Calu3 (cell line): ENCODE measurements around the gene NR1H4. TPM values are rescaled to one million over a fixed set of nuclear protein-coding genes. Genes with fewer than 3 reads are reported as not detected.
A peak's percentile ranks its signal among the peaks of the same experiment; 100 is the strongest.

Experiments used
- BruUV-seq: library from RNA; stranded (reverse); fragments of 400-500 nt; replicated peaks from 2 replicates; lab custom pipeline; 2021; lab: Mats Ljungman, UMichigan
- CTCF ChIA-PET: fragments of 300-600 bp; sonication (Branson Sonifier 250); formaldehyde crosslinking; loops from one replicate; lab custom pipeline; 2022; ENCODE audit warnings: antibody characterized with exemption; lab: Charles Lee
- DNase-seq: peaks from one replicate; pipeline ENCODE4 v3.0.0; 2022
- H3K27ac Mint-ChIP-seq: one replicate; pipeline ENCODE4 v1.8.0; 2022; ENCODE audit warnings: mixed read lengths; ENCODE audit not compliant: unreplicated experiment
- H3K27me3 Mint-ChIP-seq: one replicate; pipeline ENCODE4 v1.8.0; 2022; ENCODE audit warnings: mixed read lengths; ENCODE audit not compliant: unreplicated experiment
- H3K36me3 Mint-ChIP-seq: one replicate; pipeline ENCODE4 v1.8.0; 2022; ENCODE audit warnings: mild to moderate bottlenecking, moderate library complexity, mixed read lengths; ENCODE audit not compliant: insufficient read depth, unreplicated experiment
- H3K4me1 Mint-ChIP-seq: one replicate; pipeline ENCODE4 v1.8.0; 2022; ENCODE audit warnings: mild to moderate bottlenecking, low read depth, mixed read lengths; ENCODE audit not compliant: unreplicated experiment
- H3K4me3 Mint-ChIP-seq: one replicate; pipeline ENCODE4 v1.8.0; 2022; ENCODE audit warnings: mild to moderate bottlenecking, low read depth, moderate library complexity, mixed read lengths; ENCODE audit not compliant: unreplicated experiment
- H3K9me3 Mint-ChIP-seq: one replicate; pipeline ENCODE4 v1.8.0; 2022; ENCODE audit warnings: low read depth, mixed read lengths; ENCODE audit not compliant: unreplicated experiment
- intact Hi-C: fragments of 100-400 bp; cut with micrococcal nuclease; formaldehyde crosslinking; loops from one replicate; pipeline ENCODE4 v1.10.0; 2022; ENCODE audit not compliant: unreplicated experiment
- total RNA-seq: library from RNA; stranded (reverse); gene quantifications from 2 replicates; pipeline ENCODE4 v1.2.3, GENCODE V29; 2022
- TF ChIP-seq, protein P1 (sequence below): fragments of 200-600 bp; IDR thresholded peaks from one replicate; pipeline ENCODE4 v1.8.0; 2022; ENCODE audit warnings: antibody characterized with exemption; ENCODE audit not compliant: unreplicated experiment

Gene NR1H4
- total RNA-seq, 1 experiment from 2014 or later = 5.2 TPM

DNA sequence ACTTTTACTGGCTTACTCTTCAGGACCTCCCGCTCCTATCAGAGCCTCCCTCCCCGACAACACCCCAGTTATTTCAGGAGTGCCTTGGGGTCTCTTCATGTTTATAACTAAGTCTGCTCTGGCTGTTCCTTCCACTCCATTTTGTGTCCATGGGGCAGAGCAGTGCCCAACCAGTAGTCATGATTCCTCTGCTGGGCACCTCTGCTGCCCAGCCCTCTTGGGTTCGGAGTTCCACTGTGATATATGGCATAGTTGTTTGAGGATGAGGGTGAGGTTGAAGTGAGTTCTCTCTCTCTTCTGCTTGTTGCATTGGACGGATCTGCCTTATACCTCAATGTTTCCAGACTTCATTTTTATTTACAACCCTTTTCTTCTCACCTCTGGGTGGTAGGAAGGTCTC, 17.4 kb downstream of the NR1H4 start:
- H3K4me3 Mint-ChIP-seq = no peak overlapping the region
- peaks cover 28% of the 10 kb centered on the region for H3K4me1 Mint-ChIP-seq
- CTCF ChIA-PET = no interaction called here
- no peak for DNase-seq
- TF ChIP-seq, protein P1, sequence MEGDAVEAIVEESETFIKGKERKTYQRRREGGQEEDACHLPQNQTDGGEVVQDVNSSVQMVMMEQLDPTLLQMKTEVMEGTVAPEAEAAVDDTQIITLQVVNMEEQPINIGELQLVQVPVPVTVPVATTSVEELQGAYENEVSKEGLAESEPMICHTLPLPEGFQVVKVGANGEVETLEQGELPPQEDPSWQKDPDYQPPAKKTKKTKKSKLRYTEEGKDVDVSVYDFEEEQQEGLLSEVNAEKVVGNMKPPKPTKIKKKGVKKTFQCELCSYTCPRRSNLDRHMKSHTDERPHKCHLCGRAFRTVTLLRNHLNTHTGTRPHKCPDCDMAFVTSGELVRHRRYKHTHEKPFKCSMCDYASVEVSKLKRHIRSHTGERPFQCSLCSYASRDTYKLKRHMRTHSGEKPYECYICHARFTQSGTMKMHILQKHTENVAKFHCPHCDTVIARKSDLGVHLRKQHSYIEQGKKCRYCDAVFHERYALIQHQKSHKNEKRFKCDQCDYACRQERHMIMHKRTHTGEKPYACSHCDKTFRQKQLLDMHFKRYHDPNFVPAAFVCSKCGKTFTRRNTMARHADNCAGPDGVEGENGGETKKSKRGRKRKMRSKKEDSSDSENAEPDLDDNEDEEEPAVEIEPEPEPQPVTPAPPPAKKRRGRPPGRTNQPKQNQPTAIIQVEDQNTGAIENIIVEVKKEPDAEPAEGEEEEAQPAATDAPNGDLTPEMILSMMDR = no peak
- H3K9me3 Mint-ChIP-seq = no peaks in the 10 kb centered on the region
- no peaks in the 10 kb centered on the region for H3K27me3 Mint-ChIP-seq
- H3K27ac Mint-ChIP-seq = no peak overlapping the region
- no TSS peak for BruUV-seq
- H3K36me3 Mint-ChIP-seq = no peaks in the 10 kb centered on the region
- intact Hi-C loops = no loop called here

DNA sequence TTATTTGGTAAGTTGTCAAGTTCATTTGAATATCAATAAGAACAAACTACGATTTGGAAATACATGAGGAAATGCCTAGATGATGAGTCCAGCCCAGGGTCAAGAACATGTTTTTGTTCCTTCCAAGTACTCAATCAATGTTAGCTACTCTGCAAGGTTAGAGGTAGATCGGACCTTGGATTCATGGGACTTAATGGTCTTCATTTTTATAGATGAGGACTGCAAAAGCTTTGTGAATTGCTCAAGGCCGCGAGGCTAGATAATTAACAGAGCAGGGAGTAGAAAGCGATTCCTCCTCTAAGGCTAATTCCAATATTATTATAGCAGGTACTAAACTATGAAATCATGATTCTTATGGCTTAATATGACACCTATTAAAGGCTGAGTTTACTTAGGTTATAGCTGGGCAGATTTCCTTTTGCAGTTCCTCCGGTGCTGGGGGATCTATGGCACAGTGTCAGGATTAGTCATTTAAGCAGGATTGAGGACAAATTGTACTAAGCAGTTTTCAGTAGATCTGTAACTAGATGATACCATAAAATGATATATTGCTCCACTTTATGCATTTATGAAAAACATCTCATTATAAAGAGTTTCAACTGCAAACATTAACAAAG, 19.8 kb downstream of the NR1H4 start:
- TF ChIP-seq, protein P1 = no peak
- Mint-ChIP-seq H3K27me3 (no peaks in the 10 kb centered on the region), H3K4me3 (peak overlapping the region; percentile 9), H3K36me3 (no peaks in the 10 kb centered on the region), H3K4me1 (peaks cover 44% of the 10 kb centered on the region), H3K27ac (no peak overlapping the region), H3K9me3 (no peaks in the 10 kb centered on the region)
- DNase-seq = no peak
- no TSS peak for BruUV-seq
- CTCF ChIA-PET = interaction anchor here (0.9 kb wide), 1 partner anchor 9 kb away, joined by 4 read pairs; no protein-coding TSS in a partner anchor
- intact Hi-C loops = no loop called here

DNA sequence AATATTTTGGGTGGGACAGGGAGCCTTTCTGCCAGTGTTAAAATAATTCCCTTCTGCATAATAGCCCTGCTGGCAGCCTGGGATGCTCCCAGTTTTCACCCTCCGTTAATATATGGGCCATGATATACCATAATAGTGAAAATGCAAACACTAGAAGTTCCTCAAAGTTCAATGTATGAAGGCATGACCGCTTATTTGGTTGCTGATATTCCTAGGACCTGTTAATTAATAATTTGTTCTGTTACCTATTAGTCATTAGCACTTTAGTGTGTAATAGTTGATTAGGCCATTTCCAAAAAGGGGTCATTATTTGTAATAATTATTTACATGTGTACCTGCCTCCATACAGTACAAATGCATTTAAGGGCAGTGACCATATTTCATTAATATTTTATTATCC, 20.4 kb downstream of the NR1H4 start:
- Mint-ChIP-seq H3K4me3 (peak overlapping the region; percentile 9), H3K27me3 (no peaks in the 10 kb centered on the region), H3K9me3 (no peaks in the 10 kb centered on the region), H3K27ac (no peak overlapping the region), H3K36me3 (no peaks in the 10 kb centered on the region), H3K4me1 (peaks cover 48% of the 10 kb centered on the region)
- DNase-seq = no peak
- CTCF ChIA-PET = interaction anchor here (0.9 kb wide), 1 partner anchor 10 kb away, joined by 4 read pairs; no protein-coding TSS in a partner anchor
- intact Hi-C loops = no loop called here
- TF ChIP-seq, protein P1 = no peak
- no TSS peak for BruUV-seq

DNA sequence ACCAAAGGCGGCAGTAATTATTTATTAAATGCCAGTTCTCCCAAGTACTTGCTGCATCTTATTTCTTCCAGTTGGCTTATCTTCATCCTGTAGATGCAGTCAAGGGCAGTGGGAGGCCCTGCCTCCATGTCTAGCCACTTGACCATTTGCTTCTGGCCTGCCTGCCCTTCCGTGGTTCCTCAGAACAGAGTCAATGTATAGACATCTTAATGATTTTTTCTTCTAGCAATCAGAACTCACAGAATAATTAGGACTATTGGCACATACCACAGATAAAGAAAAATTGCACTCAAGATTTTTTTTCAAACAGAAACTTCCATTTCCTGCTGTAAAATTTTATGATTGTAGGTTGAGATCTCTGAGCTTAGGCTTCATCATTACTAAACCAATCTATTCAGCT, 20.9 kb downstream of the NR1H4 start:
- TF ChIP-seq, protein P1 = no peak
- Mint-ChIP-seq H3K36me3 (no peaks in the 10 kb centered on the region), H3K27me3 (no peaks in the 10 kb centered on the region), H3K4me1 (peaks cover 53% of the 10 kb centered on the region), H3K4me3 (no peak overlapping the region), H3K9me3 (no peaks in the 10 kb centered on the region), H3K27ac (no peak overlapping the region)
- CTCF ChIA-PET = no interaction called here
- intact Hi-C loops = no loop called here
- no TSS peak for BruUV-seq
- DNase-seq = no peak
